ENCODE data around the gene KRTAP23-1.

The KRTAP23-1 gene

DNA sequence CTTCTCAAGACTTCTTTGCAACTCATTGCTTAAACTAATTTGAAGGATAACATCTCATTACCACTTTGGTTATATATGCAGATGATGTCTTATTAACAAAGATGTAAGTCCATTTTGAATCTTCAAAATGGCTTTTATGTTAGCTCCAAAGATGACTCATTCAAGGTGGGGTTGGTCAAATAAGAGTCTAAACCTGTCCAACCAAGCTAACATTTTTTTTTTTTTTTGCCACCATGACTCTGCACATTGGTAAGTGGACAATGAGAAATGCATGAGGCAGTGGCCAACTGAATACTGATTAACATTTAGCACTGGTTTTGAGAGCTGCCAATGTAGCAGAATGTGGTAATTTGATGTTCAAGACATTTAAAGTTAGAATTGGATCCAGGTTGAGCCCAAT, 10.6 kb downstream of the KRTAP23-1 start:
- no peak overlapping the region for H3K9ac ChIP-seq
- H4K20me1 ChIP-seq (ENCODE audit: insufficient read depth) = no peaks in the 10 kb centered on the region
- no peaks in the 10 kb centered on the region for H3K79me2 ChIP-seq (ENCODE audit: insufficient read depth, low read depth)
- H3K36me3 ChIP-seq (ENCODE audit: insufficient read depth) = no peaks in the 10 kb centered on the region
- no peaks in the 10 kb centered on the region for H3K27me3 ChIP-seq (ENCODE audit: insufficient read depth, low read depth)
- H3K4me1 ChIP-seq (ENCODE audit: low read depth, poor library complexity, severe bottlenecking) = no peaks in the 10 kb centered on the region
- no peak overlapping the region for H3K27ac ChIP-seq
- TF ChIP-seq CTCF (conservative IDR thresholded peaks at IDR 0.05; ENCODE audit: low read depth, low read length) = no peak
- no peak overlapping the region for H3K4me2 ChIP-seq
- H3K4me3 ChIP-seq (IDR thresholded peaks at IDR 0.05; ENCODE audit: insufficient read depth, low read depth, low read length) = no peak overlapping the region
- H2AFZ ChIP-seq (ENCODE audit: low read depth) = no peak overlapping the region

DNA sequence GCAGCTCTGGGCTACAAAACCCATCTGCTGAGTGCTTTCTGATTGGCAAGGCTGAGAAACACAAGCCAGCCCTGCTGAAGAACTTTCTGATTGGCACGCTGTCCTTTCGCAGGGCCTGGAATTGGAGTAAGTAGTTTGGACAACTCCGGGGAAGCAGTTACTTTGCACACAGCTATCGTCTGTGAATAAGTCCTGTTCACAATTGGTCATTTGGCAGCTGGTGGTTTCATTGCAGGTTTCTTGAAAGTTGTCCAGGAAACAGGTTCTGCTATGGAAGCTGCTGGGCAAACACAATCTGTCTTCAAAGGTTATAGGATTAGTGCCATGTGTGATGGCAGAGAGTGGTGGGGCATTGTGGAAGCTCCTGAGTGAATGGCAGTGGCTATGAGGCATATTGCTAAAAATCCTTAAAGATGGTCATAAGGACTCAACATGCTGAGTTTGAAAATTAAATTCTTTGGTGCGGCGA, 11.1 kb downstream of the KRTAP23-1 start, which contains the start of gene KRTAP27-1:
Gene KRTAP27-1 (minus strand): TSS at position 419 of the 469 bp plus-strand sequence. CDS start 26 bp downstream, at position 393.
- H3K4me1 ChIP-seq (ENCODE audit: low read depth, poor library complexity, severe bottlenecking) = no peaks in the 10 kb centered on the region
- no peaks in the 10 kb centered on the region for H3K79me2 ChIP-seq (ENCODE audit: insufficient read depth, low read depth)
- H3K27me3 ChIP-seq (ENCODE audit: insufficient read depth, low read depth) = no peaks in the 10 kb centered on the region
- no peak within 1 kb of the TSS for H3K27ac ChIP-seq
- no peaks in the 10 kb centered on the region for H3K36me3 ChIP-seq (ENCODE audit: insufficient read depth)
- H2AFZ ChIP-seq (ENCODE audit: low read depth) = no peak within 1 kb of the TSS
- TF ChIP-seq CTCF (conservative IDR thresholded peaks at IDR 0.05; ENCODE audit: low read depth, low read length) = no peak
- no peak within 1 kb of the TSS for H3K4me2 ChIP-seq
- H3K9ac ChIP-seq = no peak within 1 kb of the TSS
- no peaks in the 10 kb centered on the region for H4K20me1 ChIP-seq (ENCODE audit: insufficient read depth)
- no peak within 1 kb of the TSS for H3K4me3 ChIP-seq (IDR thresholded peaks at IDR 0.05; ENCODE audit: insufficient read depth, low read depth, low read length)

DNA sequence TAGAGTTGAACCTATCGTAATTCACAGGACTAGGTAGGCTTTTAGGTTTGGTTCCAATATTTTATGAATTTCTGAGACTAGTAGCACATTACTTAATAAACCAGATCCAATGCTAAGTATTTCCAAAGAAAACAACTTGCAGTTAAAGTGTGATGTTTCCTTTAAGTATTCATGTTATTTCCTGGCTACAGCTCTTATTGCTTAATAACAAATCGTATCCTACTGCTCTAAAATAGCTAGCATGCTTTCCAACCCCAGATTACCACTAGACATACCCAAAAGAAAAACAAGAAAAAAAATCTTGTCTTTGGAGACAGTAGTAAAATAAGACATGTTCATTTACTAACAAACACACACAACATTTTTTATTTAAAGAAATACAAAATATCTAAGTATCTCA, 11.8 kb downstream of the KRTAP23-1 start:
- Histone ChIP-seq H3K9ac (no peak overlapping the region), H3K4me1 (ENCODE audit: low read depth, poor library complexity, severe bottlenecking) (no peaks in the 10 kb centered on the region), H3K27ac (no peak overlapping the region), H2AFZ (ENCODE audit: low read depth) (no peak overlapping the region), H3K79me2 (ENCODE audit: insufficient read depth, low read depth) (no peaks in the 10 kb centered on the region), H4K20me1 (ENCODE audit: insufficient read depth) (no peaks in the 10 kb centered on the region), H3K4me2 (no peak overlapping the region), H3K36me3 (ENCODE audit: insufficient read depth) (no peaks in the 10 kb centered on the region), H3K27me3 (ENCODE audit: insufficient read depth, low read depth) (no peaks in the 10 kb centered on the region), H3K4me3 (IDR thresholded peaks at IDR 0.05; ENCODE audit: insufficient read depth, low read depth, low read length) (no peak overlapping the region)
- TF ChIP-seq CTCF (conservative IDR thresholded peaks at IDR 0.05; ENCODE audit: low read depth, low read length) = no peak

GRCh38 chr21:30333736-30334135, 14.7 kb downstream of the KRTAP23-1 start:
- no peak for TF ChIP-seq CTCF (conservative IDR thresholded peaks at IDR 0.05; ENCODE audit: low read depth, low read length)
- Histone ChIP-seq H3K4me2 (no peak overlapping the region), H3K27ac (no peak overlapping the region), H3K79me2 (ENCODE audit: insufficient read depth, low read depth) (no peaks in the 10 kb centered on the region), H3K9ac (no peak overlapping the region), H2AFZ (ENCODE audit: low read depth) (no peak overlapping the region), H4K20me1 (ENCODE audit: insufficient read depth) (no peaks in the 10 kb centered on the region), H3K4me3 (IDR thresholded peaks at IDR 0.05; ENCODE audit: insufficient read depth, low read depth, low read length) (no peak overlapping the region), H3K4me1 (ENCODE audit: low read depth, poor library complexity, severe bottlenecking) (no peaks in the 10 kb centered on the region), H3K27me3 (ENCODE audit: insufficient read depth, low read depth) (no peaks in the 10 kb centered on the region), H3K36me3 (ENCODE audit: insufficient read depth) (no peaks in the 10 kb centered on the region)
